HepG2 (cell line): ENCODE results near the gene THRB. TPM values are rescaled to one million over a fixed set of nuclear protein-coding genes. Genes with fewer than 3 reads are reported as not detected.

ENCODE experiments used
- ATAC-seq: fragments of 200-7000 bp; cut with Tn5 transposase; 3 replicates; pipeline ENCODE4 v1.9.1; 2020; ENCODE audit warnings: mild to moderate bottlenecking, moderate library complexity
- BruUV-seq: library from RNA; stranded (reverse); fragments of 400-500 nt; replicated peaks from 2 replicates; lab custom pipeline; 2021; lab: Mats Ljungman, UMichigan
- CTCF ChIA-PET: fragments of 300-600 bp; formaldehyde crosslinking; extraction: SDS; loops from one replicate; lab custom pipeline; 2021; ENCODE audit warnings: low total read pairs, inconsistent platforms, low intra/inter-chr PET ratio; lab: Yijun Ruan, JAX
- POLR2A ChIA-PET: fragments of 350-600 bp; sonication (Branson Sonifier 250); formaldehyde crosslinking; loops from one replicate; lab custom pipeline; 2020; ENCODE audit warnings: antibody characterized with exemption, inconsistent platforms; lab: Yijun Ruan, JAX
- DNase-seq: peaks from one replicate; pipeline ENCODE4 v3.0.0-alpha.2; 2015; ENCODE audit warnings: low spot score
- FAIRE-seq: peaks from 3 replicates; lab custom pipeline; 2011; peaks lifted over from hg19 to GRCh38; lab: Jason Lieb, UNC
- H2AFZ ChIP-seq: one replicate; pipeline ENCODE4 v1.6.1; 2011; ENCODE audit warnings: low read length, inconsistent platforms
- H3K27ac ChIP-seq: fragments of 300-600 bp; 3 replicates; pipeline ENCODE4 v1.8.0; 2011; ENCODE audit warnings: mixed run types, mild to moderate bottlenecking, mixed read lengths, low read length, inconsistent platforms; ENCODE audit not compliant: insufficient read depth; ENCODE audit errors: extremely low read length
- H3K27me3 ChIP-seq, 2 experiments: fragments of 200-600 bp in 1 of 2; 2 replicates in 1 of 2; 3 replicates in 1 of 2; pipeline versions ENCODE4 v1.6.0 to v1.8.0; 2011; ENCODE audit warnings: low read length in 2 of 2, mild to moderate bottlenecking in 2 of 2, moderate library complexity in 2 of 2, inconsistent platforms in 1 of 2; ENCODE audit not compliant: insufficient read depth in 2 of 2, control insufficient read depth in 1 of 2
- H3K36me3 ChIP-seq, 2 experiments: fragments of 200-600 bp in 1 of 2; replicated peaks in 1 of 2; 2 replicates in 1 of 2; 3 replicates in 1 of 2; pipeline versions ENCODE4 v1.5.1 to v1.8.0; 2011; ENCODE audit warnings: low read length in 2 of 2, inconsistent platforms in 1 of 2; ENCODE audit not compliant: insufficient read depth in 2 of 2, control insufficient read depth in 1 of 2
- H3K4me1 ChIP-seq: 2 replicates; pipeline ENCODE4 v1.5.1; 2012; ENCODE audit warnings: low read length, inconsistent platforms; ENCODE audit not compliant: insufficient read depth
- H3K4me2 ChIP-seq: 2 replicates; pipeline ENCODE4 v1.6.0; 2011; ENCODE audit warnings: low read depth, low read length, inconsistent platforms
- H3K4me3 ChIP-seq, 3 experiments: fragments of 200-600 bp in 1 of 3; sonication (generic), shearing (Covaris generic) in 1 of 3; replicated peaks in 1 of 3; 2 replicates each; pipeline ENCODE4 v1.5.1; 2011 to 2016; ENCODE audit warnings: low read length in 3 of 3, inconsistent platforms in 2 of 3, low read depth in 2 of 3, mild to moderate bottlenecking in 2 of 3, control low read depth in 1 of 3, mixed read lengths in 1 of 3; ENCODE audit not compliant: insufficient read depth in 1 of 3
- H3K79me2 ChIP-seq: one replicate; pipeline ENCODE4 v1.6.1; 2011; ENCODE audit warnings: low read length, inconsistent platforms; ENCODE audit not compliant: insufficient read depth
- H3K9ac ChIP-seq: 2 replicates; pipeline ENCODE4 v1.6.0; 2011; ENCODE audit warnings: mild to moderate bottlenecking, low read depth, low read length, inconsistent platforms; ENCODE audit not compliant: insufficient read depth
- H3K9me3 ChIP-seq: 2 replicates; pipeline ENCODE4 v1.5.1; 2012; ENCODE audit warnings: mild to moderate bottlenecking, low read length
- H4K20me1 ChIP-seq: 2 replicates; pipeline ENCODE4 v1.6.0; 2011; ENCODE audit warnings: inconsistent platforms, mild to moderate bottlenecking, low read length, moderate library complexity; ENCODE audit not compliant: insufficient read depth
- GATAD1 ChIP-seq: IDR thresholded peaks from 2 replicates; pipeline ENCODE4 v1.6.1; 2016; ENCODE audit warnings: missing genetic modification reagents, missing compliant biosample characterization
- HHEX ChIP-seq: IDR thresholded peaks from 2 replicates; pipeline ENCODE4 v1.6.1; 2016; ENCODE audit warnings: control low read depth
- HOXD1 ChIP-seq: sonication (generic); formaldehyde crosslinking; IDR thresholded peaks from 2 replicates; pipeline ENCODE4 v1.5.0; 2020; ENCODE audit warnings: missing genetic modification reagents
- KDM3A ChIP-seq: IDR thresholded peaks from 2 replicates; pipeline ENCODE4 v1.6.1; 2018; ENCODE audit warnings: low read depth, missing compliant biosample characterization
- KMT2B ChIP-seq: IDR thresholded peaks from 2 replicates; pipeline ENCODE4 v1.6.1; 2016; ENCODE audit warnings: missing genetic modification reagents, missing compliant biosample characterization
- MAFF ChIP-seq: IDR thresholded peaks from 2 replicates; pipeline ENCODE4 v1.6.1; 2011; ENCODE audit warnings: low read depth, low read length, improper control_type of control experiment
- MAFK ChIP-seq, 2 experiments: IDR thresholded peaks in 1 of 2; conservative IDR thresholded peaks in 1 of 2; 2 replicates each; pipeline ENCODE4 v1.6.1; 2011; ENCODE audit warnings: improper control_type of control experiment in 2 of 2, low read length in 2 of 2
- MIER2 ChIP-seq: IDR thresholded peaks from 2 replicates; pipeline ENCODE4 v1.6.1; 2016; ENCODE audit warnings: missing biosample characterization, missing genetic modification reagents
- MLX ChIP-seq: IDR thresholded peaks from 2 replicates; pipeline ENCODE4 v1.6.1; 2016
- MYNN ChIP-seq: sonication (generic); formaldehyde crosslinking; IDR thresholded peaks from 2 replicates; pipeline ENCODE4 v1.4.0; 2020; ENCODE audit warnings: mild to moderate bottlenecking, low read depth, missing genetic modification reagents
- MZF1 ChIP-seq: sonication (generic); formaldehyde crosslinking; IDR thresholded peaks from 2 replicates; pipeline ENCODE4 v1.8.1; 2023; ENCODE audit warnings: mild to moderate bottlenecking, missing genetic modification reagents, borderline replicate concordance
- TRIM24 ChIP-seq: sonication (generic); formaldehyde crosslinking; IDR thresholded peaks from 2 replicates; pipeline ENCODE4 v1.8.0; 2022; ENCODE audit warnings: mild to moderate bottlenecking, missing genetic modification reagents
- ZNF30 ChIP-seq: sonication (generic); formaldehyde crosslinking; IDR thresholded peaks from 2 replicates; pipeline ENCODE4 v1.5.0; 2020; ENCODE audit warnings: mild to moderate bottlenecking, missing genetic modification reagents
- ZNF317 ChIP-seq: sonication (generic); formaldehyde crosslinking; IDR thresholded peaks from 2 replicates; pipeline ENCODE4 v1.5.0; 2020; ENCODE audit warnings: mild to moderate bottlenecking, missing genetic modification reagents
- ZNF589 ChIP-seq: sonication (generic); formaldehyde crosslinking; conservative IDR thresholded peaks from 2 replicates; pipeline ENCODE4 v1.8.0; 2022; ENCODE audit warnings: mild to moderate bottlenecking, moderate library complexity, missing genetic modification reagents
- WGBS: methylation state at CpG from one replicate; pipeline ENCODE4 v1.1.6; 2017; ENCODE audit warnings: low lambda C conversion rate; 5-methylcytosine and 5-hydroxymethylcytosine counted together
- in situ Hi-C: cut with HindIII; loops from 2 replicates; pipeline ENCODE4 v1.10.0; 2017; ENCODE audit warnings: low pct_unique_long_range_greater_than_20kb; ENCODE audit not compliant: extremely low pct_ligation_motif_present
- intact Hi-C: fragments of 100-400 bp; cut with micrococcal nuclease; formaldehyde crosslinking; loops from one replicate; pipeline ENCODE4 v1.10.0; 2022; ENCODE audit not compliant: unreplicated experiment
- polyA plus RNA-seq, 8 experiments: library from polyadenylated mRNA; depleted of rRNA in 3 of 8; stranded (reverse) in 7 of 8; unstranded in 1 of 8; fragments of >200 nt; fragmentation: Illumina TruSeq in 4 of 8; extraction: Trizol in 4 of 8; gene quantifications; 2 replicates each; pipeline versions ENCODE4 v1.2.1 to v1.2.3, GENCODE V29; 2011 to 2016; ENCODE audit warnings: low read depth in 4 of 8, missing spikeins in 1 of 8, mixed read lengths in 1 of 8; ENCODE audit not compliant: insufficient read depth in 1 of 8
- total RNA-seq, 5 experiments: library from RNA; depleted of rRNA; stranded (reverse); fragments of >200 nt; fragmentation: Illumina TruSeq; extraction: Trizol; gene quantifications; 2 replicates each; pipeline ENCODE4 v1.2.3, GENCODE V29; 2016; ENCODE audit warnings: low read depth in 1 of 5

THRB gene
- total and polyA plus RNA-seq, 2 of the 13 experiments (the other 11 are each of a cell fraction or from before 2014, with no cell fraction given) = 4.7 to 22.7 TPM

DNA sequence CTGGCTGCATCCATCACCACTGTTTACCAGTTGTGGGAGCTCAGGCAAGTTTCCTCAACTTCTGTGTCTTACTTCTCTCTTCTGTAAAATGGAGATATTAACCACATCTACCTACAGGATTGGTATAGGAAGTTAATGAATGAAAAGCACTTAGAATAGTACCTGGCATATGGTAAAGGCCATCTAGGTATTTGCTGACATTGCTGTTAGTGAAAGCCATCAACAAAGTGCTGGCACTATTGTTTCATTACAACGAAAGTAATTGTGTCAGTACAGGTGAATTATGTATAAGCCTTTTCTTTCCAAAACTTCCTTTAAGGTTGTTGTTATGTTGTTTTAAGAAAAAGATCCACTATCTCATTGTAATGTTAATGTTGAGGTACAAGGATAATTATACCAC is 352.5 kb downstream of the THRB start:
- H3K4me3 ChIP-seq = no peak overlapping the region
- ChIA-PET POLR2A (no interaction called here), CTCF (no interaction called here)
- no peak overlapping the region for H2AFZ ChIP-seq
- H3K27me3 ChIP-seq = no peaks in the 10 kb centered on the region
- H3K79me2 ChIP-seq = no peaks in the 10 kb centered on the region
- WGBS = 82% methylated on average over 1 of the region's 1 CpG
- BruUV-seq = no TSS peak
- no peak overlapping the region for H3K9ac ChIP-seq
- H3K27ac ChIP-seq = no peak overlapping the region
- FAIRE-seq = no peak
- no peak overlapping the region for H3K4me2 ChIP-seq
- H3K9me3 ChIP-seq = no peaks in the 10 kb centered on the region
- intact Hi-C loops = no loop called here
- ATAC-seq = no peak
- no peaks in the 10 kb centered on the region for H4K20me1 ChIP-seq
- no peaks in the 10 kb centered on the region for H3K4me1 ChIP-seq
- no peak for DNase-seq
- in situ Hi-C loops = no loop called here
- TF ChIP-seq MAFK (conservative IDR thresholded peaks at IDR 0.05 in 1 of 2, IDR thresholded peaks at IDR 0.05 in 1 of 2; ENCODE audit: low read length in 2 of 2) (peak; percentile 79 to 87), MAFF (peak; percentile 84), TRIM24 (CRISPR knock-in tag) (no peak)
- H3K36me3 ChIP-seq = peaks cover 1 to 51% of the 10 kb centered on the region in 2 experiments

GRCh38 chr3:24141548-24141947 is 353.1 kb downstream of the THRB start:
- intact Hi-C loops (no loop called here), in situ Hi-C loops (no loop called here)
- no peaks in the 10 kb centered on the region for H3K79me2 ChIP-seq
- H2AFZ ChIP-seq = no peak overlapping the region
- WGBS = 50% methylated on average over 2 of the region's 2 CpGs
- no peaks in the 10 kb centered on the region for H4K20me1 ChIP-seq
- H3K4me1 ChIP-seq = no peaks in the 10 kb centered on the region
- no peak overlapping the region for H3K9ac ChIP-seq
- no peak overlapping the region for H3K4me2 ChIP-seq
- TF ChIP-seq MLX (no peak), MIER2 (CRISPR knock-in tag) (no peak), MYNN (CRISPR knock-in tag) (no peak), HOXD1 (no peak), ZNF317 (CRISPR knock-in tag) (no peak), ZNF589 (no peak), GATAD1 (CRISPR knock-in tag) (no peak), MZF1 (no peak), HHEX (CRISPR knock-in tag) (no peak), KMT2B (CRISPR knock-in tag) (no peak), ZNF30 (CRISPR knock-in tag) (no peak), KDM3A (CRISPR knock-in tag) (no peak)
- BruUV-seq = no TSS peak
- no peak for DNase-seq
- H3K36me3 ChIP-seq = peaks cover 1 to 52% of the 10 kb centered on the region in 2 experiments
- H3K27ac ChIP-seq = no peak overlapping the region
- no peak for ATAC-seq
- ChIA-PET POLR2A (no interaction called here), CTCF (no interaction called here)
- H3K4me3 ChIP-seq = no peak overlapping the region
- FAIRE-seq = no peak
- H3K27me3 ChIP-seq = no peaks in the 10 kb centered on the region
- no peaks in the 10 kb centered on the region for H3K9me3 ChIP-seq
